ENCODE results near the gene DGKH.

GRCh38 chr13:42028113-42028799, 20.2 kb upstream of the DGKH start:
- TF ChIP-seq CTCF (IDR thresholded peaks at IDR 0.05; ENCODE audit: poor library complexity, severe bottlenecking) = no peak
- TF ChIP-seq RAD21 (conservative IDR thresholded peaks at IDR 0.05) = no peak
- TF ChIP-seq POLR2AphosphoS5 (IDR thresholded peaks at IDR 0.05) = no peak
- no peak for TF ChIP-seq EP300 (conservative IDR thresholded peaks at IDR 0.05; ENCODE audit: poor library complexity, severe bottlenecking)
- no peak for TF ChIP-seq REST (IDR thresholded peaks at IDR 0.05; ENCODE audit: borderline replicate concordance)
- TF ChIP-seq EZH2 (IDR thresholded peaks at IDR 0.05; ENCODE audit: borderline replicate concordance, insufficient read depth, low read length, poor library complexity, severe bottlenecking) = no peak

All from neural cell (in vitro differentiated cells).